ENCODE data around the gene WDR49.

DNA sequence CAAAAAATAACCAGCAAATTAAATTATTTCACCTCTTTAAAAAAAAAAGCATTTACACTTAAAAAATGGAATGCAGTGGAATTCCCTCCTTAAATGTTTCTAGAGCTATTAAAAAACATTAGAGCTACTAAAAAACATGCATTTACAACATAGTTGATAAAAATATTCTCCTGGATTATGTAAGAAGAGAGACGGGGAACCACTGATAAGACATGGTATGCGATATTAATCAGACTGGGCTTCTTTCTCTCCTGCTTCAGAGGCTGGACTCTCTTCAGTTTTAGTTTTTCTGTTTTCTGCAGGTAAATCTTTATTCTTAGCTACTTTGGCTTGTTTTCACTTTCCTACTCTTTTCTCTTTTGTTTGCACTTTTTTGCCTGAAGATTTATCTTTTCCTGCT is 40.4 kb upstream of the WDR49 start:
- TF ChIP-seq POLR2A (IDR thresholded peaks at IDR 0.05): no peak
- TF ChIP-seq, protein P1, sequence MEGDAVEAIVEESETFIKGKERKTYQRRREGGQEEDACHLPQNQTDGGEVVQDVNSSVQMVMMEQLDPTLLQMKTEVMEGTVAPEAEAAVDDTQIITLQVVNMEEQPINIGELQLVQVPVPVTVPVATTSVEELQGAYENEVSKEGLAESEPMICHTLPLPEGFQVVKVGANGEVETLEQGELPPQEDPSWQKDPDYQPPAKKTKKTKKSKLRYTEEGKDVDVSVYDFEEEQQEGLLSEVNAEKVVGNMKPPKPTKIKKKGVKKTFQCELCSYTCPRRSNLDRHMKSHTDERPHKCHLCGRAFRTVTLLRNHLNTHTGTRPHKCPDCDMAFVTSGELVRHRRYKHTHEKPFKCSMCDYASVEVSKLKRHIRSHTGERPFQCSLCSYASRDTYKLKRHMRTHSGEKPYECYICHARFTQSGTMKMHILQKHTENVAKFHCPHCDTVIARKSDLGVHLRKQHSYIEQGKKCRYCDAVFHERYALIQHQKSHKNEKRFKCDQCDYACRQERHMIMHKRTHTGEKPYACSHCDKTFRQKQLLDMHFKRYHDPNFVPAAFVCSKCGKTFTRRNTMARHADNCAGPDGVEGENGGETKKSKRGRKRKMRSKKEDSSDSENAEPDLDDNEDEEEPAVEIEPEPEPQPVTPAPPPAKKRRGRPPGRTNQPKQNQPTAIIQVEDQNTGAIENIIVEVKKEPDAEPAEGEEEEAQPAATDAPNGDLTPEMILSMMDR (IDR thresholded peaks at IDR 0.05): no peak

Measured in heart left ventricle (tissue), 13 donors.